ENCODE measurements around the gene RELB. TPM values are rescaled to one million over a fixed set of nuclear protein-coding genes. Genes with fewer than 3 reads are reported as not detected.
"Not testable (repeated sequence)": the region's sequence is repeated elsewhere in the genome, so short reads cannot be mapped to it uniquely, and the experiment has no call there.

RELB gene
- total RNA-seq, 1 donor from 2014 or later: 4.0 TPM

- no peak for TF ChIP-seq CTCF (IDR thresholded peaks at IDR 0.05; ENCODE audit: borderline replicate concordance)
- H3K9me3 ChIP-seq (replicated peaks): no peaks in the 10 kb centered on the region
- intact Hi-C loops (cut with micrococcal nuclease): no loop called here
- H3K27ac ChIP-seq (replicated peaks): no peak overlapping the region
- H3K36me3 ChIP-seq: peaks cover 61% of the 10 kb centered on the region
- no peaks in the 10 kb centered on the region for H3K4me1 ChIP-seq
- no peaks in the 10 kb centered on the region for H3K27me3 ChIP-seq (ENCODE audit: low read depth)
- H3K4me3 ChIP-seq: no peak overlapping the region
- no peak for DNase-seq
These were observed 8.7 kb upstream of the RELB start for GRCh38 chr19:44992336-44993163.

GRCh38 chr19:44993526-44993925 is 7.7 kb upstream of the RELB start:
- Histone ChIP-seq H3K36me3 (peaks cover 52% of the 10 kb centered on the region), H3K4me3 (no peak overlapping the region), H3K27ac (replicated peaks) (no peak overlapping the region), H3K9me3 (replicated peaks) (no peaks in the 10 kb centered on the region), H3K27me3 (ENCODE audit: low read depth) (no peaks in the 10 kb centered on the region), H3K4me1 (no peaks in the 10 kb centered on the region)
- DNase-seq: no peak
- TF ChIP-seq CTCF (IDR thresholded peaks at IDR 0.05; ENCODE audit: borderline replicate concordance): no peak
- intact Hi-C loops (cut with micrococcal nuclease): no loop called here

- intact Hi-C loops (cut with micrococcal nuclease): no loop called here
- DNase-seq: no peak
- Histone ChIP-seq H3K4me1 (no peaks in the 10 kb centered on the region), H3K27ac (replicated peaks) (no peak overlapping the region), H3K36me3 (peaks cover 47% of the 10 kb centered on the region), H3K27me3 (ENCODE audit: low read depth) (no peaks in the 10 kb centered on the region), H3K4me3 (no peak overlapping the region), H3K9me3 (replicated peaks) (no peaks in the 10 kb centered on the region)
- TF ChIP-seq CTCF (IDR thresholded peaks at IDR 0.05; ENCODE audit: borderline replicate concordance): no peak
These were observed 7.2 kb upstream of the RELB start for GRCh38 chr19:44993926-44994537.

- intact Hi-C loops (cut with micrococcal nuclease): no loop called here
- Histone ChIP-seq H3K27me3 (ENCODE audit: low read depth) (no peaks in the 10 kb centered on the region), H3K9me3 (replicated peaks) (no peaks in the 10 kb centered on the region), H3K27ac (replicated peaks) (no peak overlapping the region), H3K36me3 (peaks cover 9% of the 10 kb centered on the region), H3K4me3 (no peak overlapping the region), H3K4me1 (peaks cover 14% of the 10 kb centered on the region)
- no peak for TF ChIP-seq CTCF (IDR thresholded peaks at IDR 0.05; ENCODE audit: borderline replicate concordance)
- no peak for DNase-seq
These were observed 3.2 kb upstream of the RELB start for GRCh38 chr19:44998025-44998424.

- H3K27ac ChIP-seq (replicated peaks); DNase-seq; intact Hi-C loops (cut with micrococcal nuclease); H3K9me3 ChIP-seq (replicated peaks); H3K4me3 ChIP-seq; H3K36me3 ChIP-seq; H3K27me3 ChIP-seq (ENCODE audit: low read depth): not testable (repeated sequence)
- H3K4me1 ChIP-seq: peaks cover 14% of the 10 kb centered on the region
These were observed 1.9 kb upstream of the RELB start for GRCh38 chr19:44999131-44999925.

- H3K27me3 ChIP-seq (ENCODE audit: low read depth); intact Hi-C loops (cut with micrococcal nuclease); H3K9me3 ChIP-seq (replicated peaks); H3K36me3 ChIP-seq; DNase-seq: not testable (repeated sequence)
- Histone ChIP-seq H3K4me1 (peaks cover 14% of the 10 kb centered on the region), H3K27ac (replicated peaks) (peak overlapping the region; percentile 69), H3K4me3 (peak overlapping the region; percentile 90)
These were observed 599 bp upstream of the RELB start for GRCh38 chr19:45000665-45001064.

Measured in left ventricle myocardium inferior (tissue), 1 donor.